Glomerular visceral epithelial cell (primary cell): ENCODE measurements around the gene ANKLE1.
"Not testable (repeated sequence)": the region's sequence is repeated elsewhere in the genome, so short reads cannot be mapped to it uniquely, and the experiment has no call there.

Experiments used
- DNase-seq: peaks from one replicate; pipeline ENCODE4 v3.0.0-alpha.2; 2016; ENCODE audit errors: extremely low spot score

ANKLE1 gene

GRCh38 chr19:17282488-17283125 lies 906 bp downstream of the ANKLE1 start:
- peak; percentile 89 for DNase-seq

DNA sequence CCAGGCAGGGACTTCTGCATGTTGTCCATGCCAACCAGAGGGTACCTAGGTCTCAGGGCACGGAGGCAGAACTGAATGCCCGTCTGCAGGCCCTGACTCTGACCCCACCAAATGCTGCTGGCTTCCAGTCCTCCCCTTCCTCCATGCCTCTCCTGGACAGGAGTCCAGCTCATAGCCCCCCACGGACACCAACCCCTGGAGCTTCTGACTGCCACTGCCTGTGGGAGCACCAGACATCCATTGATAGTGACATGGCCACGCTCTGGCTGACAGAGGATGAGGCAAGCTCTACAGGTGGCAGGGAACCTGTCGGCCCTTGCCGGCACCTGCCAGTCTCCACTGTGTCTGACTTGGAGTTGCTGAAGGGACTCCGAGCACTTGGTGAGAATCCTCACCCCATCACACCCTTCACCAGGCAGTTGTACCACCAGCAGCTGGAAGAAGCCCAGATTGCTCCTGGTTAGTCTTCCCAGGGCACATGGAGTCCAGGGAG lies 1.8 kb downstream of the ANKLE1 start:
- DNase-seq, result no peak

DNA sequence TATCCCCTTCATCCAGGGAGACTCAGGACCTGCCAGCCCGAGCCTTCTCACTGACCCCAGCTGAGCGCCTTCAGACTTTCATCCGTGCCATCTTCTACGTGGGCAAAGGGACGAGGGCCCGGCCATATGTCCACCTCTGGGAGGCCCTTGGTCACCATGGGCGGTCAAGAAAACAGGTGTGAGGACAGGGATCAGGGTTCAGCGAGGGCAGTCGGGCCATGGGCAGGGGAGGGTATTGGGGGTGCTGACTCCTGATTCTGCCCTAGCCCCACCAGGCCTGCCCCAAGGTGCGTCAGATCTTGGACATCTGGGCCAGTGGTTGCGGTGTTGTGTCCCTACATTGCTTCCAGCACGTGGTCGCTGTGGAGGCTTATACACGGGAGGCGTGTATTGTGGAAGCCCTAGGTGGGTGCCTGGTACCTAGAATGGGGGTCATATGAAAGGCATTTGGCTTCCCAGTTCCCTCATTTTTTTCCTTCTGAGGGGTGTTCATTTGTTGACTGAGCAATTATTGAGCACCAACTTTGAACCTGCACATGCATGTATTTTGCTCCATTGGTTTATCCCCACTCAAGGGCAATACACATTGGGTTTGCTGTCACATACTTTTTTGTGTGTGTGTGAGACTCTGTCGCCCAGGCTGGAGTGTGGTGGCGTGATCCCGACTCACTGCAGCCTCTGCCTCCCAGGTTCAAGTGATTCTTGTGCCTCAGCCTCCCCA lies 3.9 kb downstream of the ANKLE1 start:
- no peak for DNase-seq

- DNase-seq, result no peak
Observed at GRCh38 chr19:17286263-17286662, 4.6 kb downstream of the ANKLE1 start.

DNA sequence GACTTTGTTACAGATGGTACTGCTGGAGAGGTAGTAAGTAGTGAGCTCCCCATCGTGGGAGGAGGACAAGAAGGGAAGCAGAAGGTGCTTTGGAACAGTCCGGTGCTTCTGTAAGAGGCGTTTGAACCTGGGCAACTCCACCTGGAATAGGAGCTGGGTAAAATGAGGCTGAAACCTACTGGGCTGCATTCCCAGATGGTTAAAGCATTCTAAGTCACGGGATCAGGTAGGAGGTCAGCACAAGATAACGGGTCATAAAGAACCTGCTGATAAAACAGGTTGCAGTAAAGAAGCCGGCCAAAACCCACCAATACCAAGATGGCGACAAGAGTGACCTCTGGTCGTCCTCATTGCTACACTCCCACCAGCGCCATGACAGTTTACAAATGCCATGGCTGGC lies 5.1 kb downstream of the ANKLE1 start:
- DNase-seq, result no peak

DNA sequence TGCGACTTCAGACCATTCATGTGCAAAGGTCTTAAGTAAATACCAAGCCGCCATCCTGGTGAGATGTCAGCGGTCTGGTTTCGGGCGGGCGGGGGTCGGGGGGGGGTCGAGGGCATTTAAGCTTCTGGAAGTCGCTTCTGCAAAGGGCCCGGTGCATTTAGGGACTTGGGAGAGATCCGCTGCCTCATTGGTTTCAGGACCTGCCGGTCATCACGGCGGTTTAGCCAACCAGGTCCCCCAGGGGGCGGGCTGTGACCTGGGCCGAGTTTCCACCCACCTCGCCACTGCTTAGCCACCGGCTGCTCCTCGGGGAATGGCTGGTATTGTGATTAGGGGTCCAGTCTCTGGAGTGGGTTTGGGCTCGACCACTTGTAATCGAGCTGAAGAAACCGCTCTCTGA lies 7.8 kb downstream of the ANKLE1 start:
- DNase-seq, result peak; percentile 57

- DNase-seq, result peak; percentile 82
Observed at GRCh38 chr19:17292301-17293074, 10.8 kb downstream of the ANKLE1 start.

GRCh38 chr19:17293605-17294004 lies 11.9 kb downstream of the ANKLE1 start:
- DNase-seq, result no peak

DNA sequence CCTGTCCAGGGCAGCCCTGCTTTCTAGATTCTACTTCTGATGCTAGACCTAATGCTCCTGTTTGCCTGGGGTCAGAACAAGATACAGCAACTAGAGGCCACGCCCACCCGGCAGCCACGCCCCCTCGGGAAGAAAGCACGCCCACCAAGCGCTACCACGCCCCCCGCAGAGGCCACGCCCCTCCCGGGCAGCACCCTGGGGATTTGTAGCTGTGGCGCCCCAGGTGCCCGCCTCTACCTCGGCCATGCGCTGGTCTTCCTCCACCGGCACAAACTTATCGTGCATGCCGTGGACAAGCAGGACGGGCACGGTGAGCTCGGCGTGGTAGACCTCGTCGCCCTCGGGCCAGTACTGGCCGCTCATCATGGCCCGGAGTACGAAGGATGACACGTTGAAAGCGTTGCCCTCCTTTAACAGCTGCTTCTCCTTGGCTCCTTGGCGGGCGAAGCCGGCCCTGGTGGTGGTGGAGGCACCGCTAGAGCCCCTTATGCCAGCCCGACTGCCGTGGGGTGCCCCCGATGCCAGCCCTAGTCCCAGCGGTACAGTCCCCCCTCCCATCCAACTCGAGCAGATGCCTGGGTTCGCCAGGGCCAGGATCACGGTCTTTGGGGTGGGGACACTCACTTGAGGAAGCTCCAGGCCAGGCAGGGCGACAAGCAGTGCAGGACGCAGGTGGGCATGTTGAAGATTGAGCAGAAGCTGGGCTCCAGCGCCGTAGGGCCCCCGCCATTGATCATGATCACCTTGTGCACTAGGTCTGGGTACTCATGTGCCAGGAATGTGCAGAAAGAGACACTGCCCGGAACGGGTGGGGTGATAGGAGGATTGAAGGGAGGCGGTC lies 12.6 kb downstream of the ANKLE1 start:
- DNase-seq, result no peak

DNA sequence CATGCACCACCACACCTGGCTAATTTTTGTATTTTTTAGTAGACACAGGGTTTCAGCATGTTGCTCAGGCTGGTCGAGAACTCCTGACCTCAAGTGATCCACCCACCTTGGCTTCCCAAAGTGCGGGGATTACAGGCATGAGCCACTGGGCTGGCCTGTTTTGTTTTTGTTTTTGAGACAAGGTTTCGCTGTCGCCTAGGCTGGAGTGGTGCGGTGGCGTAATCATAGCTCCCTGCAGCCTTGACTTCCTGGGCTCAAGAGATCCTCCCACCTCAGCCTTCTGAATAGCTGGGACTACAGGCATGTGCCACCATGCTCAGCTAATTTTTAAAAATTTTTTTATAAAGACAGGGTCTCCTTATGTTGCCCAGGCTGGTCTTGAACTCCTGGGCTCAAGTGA lies 13.8 kb downstream of the ANKLE1 start:
- DNase-seq, result not testable (repeated sequence)

- peak; percentile 71 for DNase-seq
Observed at GRCh38 chr19:17296273-17296672, 14.6 kb downstream of the ANKLE1 start.

- no peak for DNase-seq
Observed at GRCh38 chr19:17296976-17297375, 15.3 kb downstream of the ANKLE1 start.

DNA sequence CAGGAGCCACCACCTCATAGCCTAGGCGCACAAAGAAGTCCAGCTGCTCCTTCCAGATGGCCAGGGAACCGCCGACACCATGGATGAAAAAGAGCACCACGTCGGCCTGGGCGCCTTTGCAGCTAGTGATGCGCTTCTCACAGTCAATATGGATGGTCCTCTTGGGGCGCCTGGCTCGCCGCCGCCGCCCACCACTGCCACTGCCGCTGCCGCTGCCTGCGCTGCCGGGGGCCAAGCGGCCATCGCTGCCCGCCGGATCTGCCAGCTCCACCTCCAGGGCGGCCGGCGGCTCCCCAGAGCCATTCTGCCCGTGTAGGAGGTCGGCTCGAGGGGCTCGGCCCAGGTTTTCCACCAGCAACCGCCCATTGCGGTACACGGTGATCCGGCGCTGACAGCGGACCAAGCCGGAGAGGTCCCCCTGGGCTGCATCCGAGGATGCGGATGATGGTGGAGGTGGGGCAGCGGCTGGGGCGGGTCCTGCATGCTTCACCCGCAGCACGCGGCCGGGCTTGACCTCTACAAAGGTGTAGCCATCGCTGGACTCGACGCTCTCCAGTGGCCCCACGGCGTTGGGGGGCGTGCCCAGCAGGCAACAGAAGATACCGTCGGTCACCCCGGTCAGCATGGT lies 19.4 kb downstream of the ANKLE1 start:
- DNase-seq, result no peak

DNA sequence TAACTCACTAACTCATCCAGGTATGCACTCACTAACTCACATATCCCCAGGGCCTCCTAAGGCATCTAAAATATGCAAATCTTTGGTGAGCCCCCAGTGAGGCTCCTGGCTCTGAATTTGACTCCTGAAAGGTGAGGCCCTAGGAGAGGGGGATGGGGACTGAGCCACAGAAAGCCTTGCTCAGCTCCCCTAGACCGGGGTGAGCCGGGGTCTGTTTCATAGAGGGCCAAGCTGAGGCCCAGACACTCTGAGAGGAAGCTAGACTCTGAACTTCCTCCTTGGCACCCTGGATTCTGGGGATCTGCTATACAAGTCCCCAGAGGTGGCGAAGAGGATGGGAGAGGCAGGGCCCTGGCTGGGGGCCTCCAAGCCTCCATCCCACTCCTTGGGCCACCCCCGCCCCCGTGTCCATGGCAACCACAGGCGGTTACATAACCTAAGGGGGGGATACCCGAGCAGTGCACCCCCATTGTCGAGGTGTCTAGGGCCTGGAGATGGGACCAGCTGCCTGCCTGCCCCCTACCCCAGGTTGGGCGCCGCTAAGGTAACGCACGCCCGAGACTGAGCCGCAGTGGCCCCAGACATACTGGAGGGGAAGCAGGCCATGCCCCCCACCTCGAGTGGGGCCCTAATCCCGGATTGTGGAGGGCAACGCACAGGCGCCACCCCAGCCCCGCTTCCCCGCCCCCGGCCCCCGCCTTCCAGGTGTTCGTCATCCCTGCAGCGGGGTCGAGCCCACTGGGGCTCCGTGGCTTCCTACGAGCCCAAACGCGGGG lies 20.9 kb downstream of the ANKLE1 start:
- no peak for DNase-seq

DNA sequence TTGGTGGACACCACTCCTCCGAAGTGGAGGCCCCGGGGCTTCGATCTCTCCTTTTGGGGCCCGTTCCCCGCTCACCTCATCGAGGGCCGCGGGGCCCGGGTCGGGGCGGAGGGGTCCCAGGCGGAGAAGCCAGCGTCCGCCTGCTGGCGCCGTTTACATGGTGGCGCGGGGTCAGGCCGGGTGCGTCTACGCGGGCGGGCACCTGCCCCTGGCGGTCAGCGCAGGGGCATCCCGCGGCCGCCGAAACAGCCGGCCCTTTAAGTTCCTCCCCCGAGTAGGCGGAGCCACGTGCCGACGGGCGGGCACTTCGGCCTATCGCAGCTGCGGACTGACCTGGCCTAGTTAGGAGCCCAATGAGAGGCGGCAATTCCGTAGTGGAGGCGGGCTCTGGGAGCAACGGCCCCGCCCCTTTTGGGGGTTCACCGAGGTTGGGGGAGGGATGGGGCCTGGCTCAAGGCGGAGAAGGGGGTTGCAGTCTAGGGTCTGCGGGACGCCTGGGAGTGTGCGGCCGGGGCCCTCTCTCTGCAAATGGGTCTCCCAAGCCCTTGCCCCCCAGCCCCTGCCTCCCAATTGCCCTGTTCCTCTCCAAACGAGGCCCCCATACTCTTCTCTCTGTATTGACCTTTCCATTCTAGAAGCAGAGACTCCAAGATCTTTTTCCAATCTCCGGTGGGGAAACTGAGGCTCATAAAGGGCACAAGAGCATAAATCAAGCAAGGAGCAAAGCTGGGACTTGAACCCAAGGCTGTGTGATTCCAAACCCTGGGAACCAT lies 21.7 kb downstream of the ANKLE1 start, which contains the start of gene ABHD8:
Gene ABHD8, minus strand, starts transcription at position 259 of the 773 bp plus-strand sequence. CDS start 1,809 bp downstream, outside the sequence.
- DNase-seq, result peak; percentile 97

- no peak for DNase-seq
Observed at GRCh38 chr19:17303940-17304267, 22.2 kb downstream of the ANKLE1 start.

GRCh38 chr19:17304386-17305215 lies 22.9 kb downstream of the ANKLE1 start:
- no peak for DNase-seq

DNA sequence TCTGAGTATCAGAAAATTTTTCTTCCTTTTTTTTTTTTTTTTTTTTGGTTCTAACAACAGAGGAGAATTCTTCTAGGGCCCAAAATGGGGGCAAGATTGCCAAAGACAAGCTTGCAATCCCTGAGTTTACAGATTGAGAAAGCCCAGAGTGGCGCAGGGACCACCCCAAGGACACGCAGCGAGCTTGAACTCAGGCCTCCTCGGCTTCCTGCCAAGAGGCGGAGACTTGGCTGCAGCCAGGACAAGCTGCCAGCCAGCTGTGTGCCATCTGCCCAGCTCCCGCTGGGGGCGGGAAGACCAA lies 23.5 kb downstream of the ANKLE1 start:
- DNase-seq, result no peak
